ENCODE measurements around the gene MACROD2.

The MACROD2 gene

DNA sequence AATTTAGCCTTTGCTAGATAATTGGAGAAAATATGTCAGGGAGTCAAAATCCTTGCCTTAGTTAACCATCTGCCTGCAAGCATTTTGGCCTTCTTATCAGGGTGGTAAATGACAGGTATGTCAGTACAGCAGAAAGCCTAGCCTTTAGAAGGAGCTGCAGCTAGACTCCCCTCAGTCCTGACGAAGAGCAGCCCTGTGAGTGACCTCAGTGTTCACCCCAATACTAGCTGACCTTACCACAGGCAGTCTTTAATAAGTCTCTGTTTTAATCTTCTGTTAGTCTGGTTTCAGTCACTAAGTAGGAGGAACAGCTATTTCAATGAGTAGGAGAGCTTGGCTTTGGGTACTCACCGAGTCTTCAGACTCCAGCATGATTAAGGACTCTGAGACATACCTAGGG lies 682.1 kb downstream of the MACROD2 start:
- DNase-seq, result no peak

- DNase-seq, result no peak
These were observed 689.9 kb downstream of the MACROD2 start for GRCh38 chr20:14685183-14685582.

- DNase-seq, result no peak
These were observed 692.0 kb downstream of the MACROD2 start for GRCh38 chr20:14687313-14687712.

- no peak for DNase-seq
These were observed 692.7 kb downstream of the MACROD2 start for GRCh38 chr20:14688005-14688404.

DNA sequence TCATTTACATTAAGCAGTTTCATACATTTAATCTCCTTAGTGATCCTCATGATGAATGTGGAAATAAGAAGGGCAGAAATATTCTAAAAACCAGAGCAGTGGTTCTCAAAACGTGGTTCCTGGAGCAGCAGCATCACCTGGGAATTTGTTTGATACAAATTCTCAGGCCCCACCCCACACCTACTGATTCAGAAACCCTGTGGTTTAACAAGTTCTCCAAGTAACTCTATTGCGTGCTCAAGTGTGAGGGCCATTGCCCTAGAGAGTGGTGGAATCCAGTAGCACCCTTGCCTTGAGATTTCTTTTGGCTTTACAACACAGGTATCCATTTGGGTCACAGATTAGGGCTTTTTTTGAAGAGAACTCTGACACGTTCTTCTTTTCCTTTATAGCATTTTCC lies 696.7 kb downstream of the MACROD2 start:
- DNase-seq, result no peak

- no peak for DNase-seq
These were observed 701.2 kb downstream of the MACROD2 start for GRCh38 chr20:14696478-14696877.

DNA sequence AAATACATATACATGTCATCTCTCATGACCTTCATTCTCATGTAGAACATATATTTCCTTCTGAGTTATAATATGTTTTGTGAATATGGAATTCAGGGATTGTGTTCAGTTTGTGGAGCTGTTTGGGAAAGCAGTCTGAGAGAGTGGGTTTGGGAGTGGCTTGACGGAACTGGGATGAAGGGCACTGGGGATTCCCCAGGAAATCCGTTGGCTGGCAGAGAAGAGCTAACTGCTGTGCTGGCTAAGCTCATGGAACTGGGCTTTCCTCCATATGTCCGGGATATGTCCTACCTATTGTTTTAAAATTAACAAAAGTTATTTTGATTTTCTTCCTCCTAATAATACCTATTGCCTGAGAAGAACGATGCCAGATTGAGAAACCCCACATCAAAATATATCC lies 701.6 kb downstream of the MACROD2 start:
- DNase-seq, result no peak

DNA sequence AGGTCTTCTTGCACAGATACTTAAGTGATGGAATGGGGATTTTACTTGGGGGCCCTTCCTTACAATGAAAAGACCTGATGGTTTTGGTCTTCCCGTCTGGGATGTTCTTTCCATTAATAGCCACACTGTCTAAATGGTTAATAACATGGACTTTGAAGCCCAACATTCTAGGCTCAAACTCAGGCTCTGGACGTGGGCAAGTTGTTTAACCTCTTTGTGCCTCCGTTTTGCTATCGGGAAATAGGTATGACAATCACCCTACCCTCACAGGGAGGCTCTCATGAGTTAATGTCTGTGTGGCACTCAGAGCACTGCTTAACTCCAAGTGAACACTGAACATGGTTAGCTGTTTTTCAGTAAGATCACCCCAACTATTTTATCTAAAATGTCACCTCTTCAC lies 702.8 kb downstream of the MACROD2 start:
- no peak for DNase-seq

DNA sequence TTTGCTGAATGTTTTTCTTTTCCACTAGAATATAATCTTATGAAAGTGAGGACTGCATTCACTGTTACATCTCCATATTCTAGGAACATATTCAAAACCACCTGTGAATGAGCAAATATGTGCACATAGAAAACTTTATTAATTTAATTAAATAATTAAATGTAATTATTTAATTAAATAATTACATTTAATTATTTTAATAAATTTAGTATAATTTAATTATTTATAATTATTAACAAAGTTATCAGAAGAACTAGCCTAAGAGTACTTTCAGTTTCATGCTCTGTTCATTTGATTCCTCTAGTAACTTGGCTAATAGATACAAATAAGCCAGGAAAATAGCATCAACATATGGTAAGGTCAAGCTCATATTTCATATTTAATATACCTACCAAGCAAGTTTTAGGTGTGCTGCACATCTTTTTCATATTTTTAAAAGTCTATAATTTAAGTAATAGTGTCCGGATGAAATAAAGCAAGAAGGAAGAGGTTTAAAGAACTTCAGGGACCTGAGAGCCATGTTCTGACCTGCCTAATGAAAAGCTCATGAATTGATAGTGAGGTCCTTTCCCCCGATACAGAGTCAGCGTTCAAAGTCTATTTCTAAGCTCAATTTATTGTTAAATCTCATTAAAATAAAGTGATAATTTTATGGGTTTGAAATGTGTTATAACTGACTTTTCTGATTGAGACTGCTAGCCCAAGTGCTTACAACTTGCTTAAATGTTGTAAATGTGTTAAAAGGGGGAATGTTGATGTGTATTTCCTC lies 703.5 kb downstream of the MACROD2 start:
- no peak for DNase-seq

- no peak for DNase-seq
These were observed 705.3 kb downstream of the MACROD2 start for GRCh38 chr20:14700639-14700960.

DNA sequence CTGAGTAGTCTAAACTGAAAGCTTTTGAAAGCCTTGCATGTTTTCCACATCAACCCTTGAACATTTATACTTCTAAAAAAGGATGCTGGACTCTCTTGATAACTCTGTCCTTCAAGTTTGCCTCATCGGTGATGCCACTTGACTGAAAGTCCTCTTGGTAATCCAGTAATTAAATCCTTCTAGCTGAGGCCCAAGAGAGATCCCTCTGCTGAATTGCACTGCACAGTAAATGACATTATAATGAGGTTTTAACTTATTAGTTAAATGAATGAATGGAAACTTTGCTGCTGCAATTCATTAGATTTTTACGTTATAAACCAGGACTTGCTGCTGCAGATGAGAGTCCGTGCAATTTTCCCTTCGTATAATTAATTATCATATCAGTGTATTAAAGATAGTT lies 706.0 kb downstream of the MACROD2 start:
- DNase-seq, result no peak

DNA sequence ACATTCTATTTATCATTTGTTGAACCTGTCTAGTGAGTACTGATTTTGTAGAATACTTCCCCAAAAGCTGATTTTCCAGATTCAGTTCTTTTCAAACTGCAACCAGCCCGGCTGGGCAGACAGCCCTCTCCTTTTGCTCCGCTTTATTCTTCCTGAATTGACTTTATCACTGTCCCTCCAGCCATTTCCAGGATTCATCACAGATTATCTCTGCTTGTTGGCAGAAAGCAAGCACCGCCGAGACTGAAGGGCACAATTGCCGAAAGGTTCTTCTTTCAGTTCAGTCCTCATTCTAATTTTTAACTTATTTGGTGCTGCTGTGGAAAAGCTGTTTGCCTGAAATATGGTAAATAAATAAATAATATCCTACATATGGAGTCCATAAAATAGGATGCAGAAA lies 711.2 kb downstream of the MACROD2 start:
- DNase-seq, result no peak

GRCh38 chr20:14707026-14707680 lies 711.8 kb downstream of the MACROD2 start:
- DNase-seq, result no peak

DNA sequence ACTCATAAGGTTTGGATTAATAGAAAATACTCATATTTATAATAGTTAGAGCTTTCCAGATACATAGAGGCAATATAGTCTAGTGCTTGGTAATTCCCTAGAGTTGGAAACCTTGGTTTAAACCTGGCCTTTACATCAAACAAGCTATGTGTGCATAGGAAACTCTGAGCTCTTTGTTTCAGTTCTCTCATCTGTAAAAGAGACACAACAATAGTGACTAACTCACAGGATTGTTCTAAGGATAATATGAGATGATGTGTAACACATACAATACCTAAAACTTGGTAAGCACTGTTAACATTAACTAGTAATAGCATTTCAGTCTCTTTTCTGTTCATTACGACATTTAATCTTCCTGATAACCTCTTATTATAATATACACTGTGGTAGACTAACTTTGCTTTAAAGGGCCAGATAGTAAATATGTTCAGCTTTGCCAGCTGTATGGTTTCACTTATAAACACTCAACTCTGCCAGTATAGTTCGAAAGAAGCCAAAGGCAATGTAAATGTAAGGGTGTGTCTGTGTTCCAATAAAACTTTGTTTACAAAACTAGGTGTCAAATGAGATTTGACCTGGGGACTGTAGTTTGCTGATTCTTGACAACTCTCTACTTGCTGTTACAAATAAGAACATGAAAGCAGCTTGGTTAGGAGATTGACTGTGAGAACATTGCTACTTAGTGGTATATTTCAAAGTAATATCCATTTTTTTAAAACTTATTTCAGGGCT lies 712.7 kb downstream of the MACROD2 start:
- no peak for DNase-seq

- no peak for DNase-seq
These were observed 714.1 kb downstream of the MACROD2 start for GRCh38 chr20:14709439-14709838.

DNA sequence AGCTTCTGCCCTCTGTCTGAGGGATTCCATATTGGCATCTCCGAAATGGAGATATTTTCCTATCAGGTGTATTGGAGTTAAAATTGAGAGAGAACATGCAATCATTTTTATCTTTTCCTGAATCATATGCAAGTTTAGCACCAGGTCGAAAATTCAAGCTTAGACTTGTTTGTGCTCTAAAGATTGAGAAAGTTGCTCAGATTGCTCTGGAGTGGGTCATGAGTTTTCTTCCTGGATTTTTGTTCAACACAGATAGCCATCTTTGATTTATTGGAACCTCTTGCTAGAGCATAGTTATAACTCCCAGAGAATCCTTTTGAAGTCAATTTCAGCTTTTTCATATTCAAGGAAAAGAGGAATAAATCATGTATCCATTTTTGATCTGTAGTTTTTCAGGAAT lies 715.6 kb downstream of the MACROD2 start:
- no peak for DNase-seq

- no peak for DNase-seq
These were observed 716.3 kb downstream of the MACROD2 start for GRCh38 chr20:14711652-14712051.

DNA sequence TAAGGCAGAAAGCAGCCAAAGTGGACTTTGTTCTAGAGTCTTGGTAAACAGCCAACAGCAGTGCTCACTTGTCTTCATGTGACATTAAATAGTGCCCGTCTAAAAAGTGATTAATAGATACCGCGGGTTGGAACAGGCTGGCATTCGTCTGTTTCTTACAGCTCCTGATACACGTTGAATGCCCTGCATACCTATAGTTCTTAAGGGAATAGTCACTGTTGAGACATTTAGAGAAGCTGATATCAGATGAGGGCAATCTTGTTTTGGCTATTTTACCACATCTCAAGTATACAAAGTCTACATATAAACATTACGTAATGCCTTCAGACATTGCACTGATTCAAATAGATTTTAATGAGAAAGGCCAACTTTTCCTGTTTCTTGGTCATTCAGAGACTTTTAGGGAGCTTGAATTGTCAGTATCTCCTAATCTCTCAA lies 717.0 kb downstream of the MACROD2 start:
- DNase-seq, result no peak

DNA sequence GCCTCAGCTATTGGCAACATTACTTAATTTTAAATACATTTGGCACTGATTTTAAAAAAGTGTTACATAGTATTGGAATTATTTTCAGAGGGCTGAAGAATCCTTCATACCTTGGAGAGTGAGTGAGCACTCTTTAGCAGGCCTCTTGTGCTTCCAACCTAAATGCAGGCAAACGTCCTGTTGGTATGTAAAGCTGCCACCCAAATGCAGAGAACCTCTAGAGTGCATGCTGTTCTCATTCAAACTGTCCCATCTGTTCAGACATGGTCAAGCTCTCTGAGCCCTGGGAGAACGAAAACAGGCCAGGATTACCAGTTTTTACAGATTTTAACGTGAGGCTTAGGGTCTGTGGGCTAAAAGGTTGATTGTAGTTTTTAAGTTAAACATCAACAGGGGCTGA lies 720.1 kb downstream of the MACROD2 start:
- DNase-seq, result no peak

DNA sequence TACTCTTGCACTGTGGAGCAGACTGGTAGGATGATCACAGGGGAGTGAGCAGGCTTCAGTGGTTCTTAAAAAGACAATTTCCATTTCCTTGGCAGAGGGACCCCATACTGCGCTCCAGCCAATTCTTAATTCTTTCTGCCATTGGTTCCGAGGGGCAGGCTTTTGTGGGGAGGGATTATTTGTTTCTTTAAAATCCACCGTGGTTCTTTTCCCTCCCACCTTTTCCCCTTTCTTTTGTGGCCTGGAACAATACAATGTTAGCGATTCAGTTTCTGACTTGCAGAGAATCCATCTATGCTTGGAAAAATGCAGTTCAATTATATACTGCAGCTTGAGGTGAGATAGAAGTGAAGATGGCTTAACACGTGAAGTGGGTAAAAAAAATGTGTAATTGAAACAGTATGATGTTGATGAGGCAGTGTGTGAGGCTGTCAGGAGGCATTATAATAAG lies 721.1 kb downstream of the MACROD2 start:
- DNase-seq, result no peak

DNA sequence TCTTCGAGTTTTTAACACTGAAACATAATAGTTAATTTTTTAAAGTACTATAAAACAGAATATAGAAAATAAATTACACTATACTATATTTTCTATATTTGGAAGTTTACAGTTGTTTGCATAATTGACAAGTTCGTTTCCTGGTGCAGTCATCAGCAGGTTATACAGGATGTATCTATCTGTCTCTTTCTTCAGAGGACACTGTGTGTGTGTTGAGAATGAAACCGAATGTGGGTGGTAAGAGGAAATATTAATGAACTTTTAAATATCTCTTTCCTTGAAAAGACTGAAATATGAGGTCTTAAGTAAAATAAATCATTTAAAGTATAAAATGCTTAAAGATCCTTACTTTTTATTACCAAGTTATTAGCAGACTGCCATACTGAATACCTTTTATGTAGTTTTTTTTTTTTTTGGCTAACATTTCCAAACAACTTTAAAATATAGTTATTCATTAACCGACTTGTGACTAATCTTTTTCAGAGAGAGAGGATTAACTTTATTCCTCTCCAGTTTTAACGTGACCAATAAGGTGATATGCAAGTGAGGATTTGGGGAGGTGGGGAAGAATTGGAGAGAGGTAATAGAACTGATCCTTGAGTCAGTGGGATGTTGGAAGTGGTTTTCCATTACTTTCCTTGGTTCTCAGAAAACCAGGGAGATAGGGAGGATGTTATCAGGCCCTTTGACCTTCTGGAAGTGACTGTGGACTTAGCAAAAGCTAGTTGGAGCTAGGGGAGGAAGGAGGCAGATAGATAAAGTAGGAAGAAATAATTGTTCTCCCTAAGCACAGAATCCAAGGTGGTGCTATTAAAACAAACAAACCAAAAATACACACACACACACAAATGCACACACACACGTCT lies 722.1 kb downstream of the MACROD2 start:
- DNase-seq, result no peak

DNA sequence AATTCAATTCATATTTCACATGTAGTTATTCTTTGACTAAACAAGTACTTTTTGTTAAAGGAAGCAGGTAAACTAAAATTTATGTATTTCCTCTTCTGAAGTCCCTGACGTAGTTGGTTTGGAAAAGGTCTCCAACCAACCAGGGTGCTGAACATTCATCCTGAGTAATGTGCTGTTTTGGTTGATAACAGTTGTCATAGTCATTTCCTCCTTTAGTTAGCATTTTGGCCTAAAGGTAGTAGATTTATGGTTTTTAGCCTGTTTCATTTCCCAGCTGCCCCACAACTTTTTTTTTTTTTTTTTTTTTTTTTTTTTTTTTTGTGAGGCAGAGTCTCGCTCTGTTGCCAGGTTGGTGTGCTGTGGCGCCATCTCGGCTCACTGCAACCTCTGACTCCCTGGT lies 724.9 kb downstream of the MACROD2 start:
- no peak for DNase-seq

DNA sequence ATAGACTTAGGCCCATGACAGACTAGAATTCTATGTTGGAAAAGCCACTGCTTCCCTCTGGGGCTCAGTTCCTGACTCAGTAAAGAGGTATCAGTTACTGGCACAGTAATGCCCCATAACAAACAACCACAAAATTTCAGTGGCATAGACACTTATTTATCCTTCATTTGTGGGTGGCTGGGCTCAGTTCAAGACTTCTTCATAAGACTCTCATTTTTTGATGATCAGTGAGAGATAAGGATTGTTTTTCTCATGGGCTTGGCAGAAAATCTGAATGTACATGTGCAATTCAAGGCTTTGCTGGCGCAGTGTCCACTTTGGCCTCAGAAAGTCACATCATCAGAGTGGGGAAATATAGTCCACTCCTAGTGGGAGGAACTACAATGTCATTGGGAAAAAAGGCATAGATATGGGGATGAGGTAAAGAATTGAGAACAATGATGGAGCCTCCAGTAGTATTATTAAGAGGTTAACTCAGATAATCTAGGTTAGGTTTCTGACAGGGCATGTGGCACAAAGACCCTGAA lies 726.7 kb downstream of the MACROD2 start:
- no peak for DNase-seq
